ENCODE results near the gene PKLR.
"Not testable (repeated sequence)": the region's sequence is repeated elsewhere in the genome, so short reads cannot be mapped to it uniquely, and the experiment has no call there.

PKLR gene

DNA sequence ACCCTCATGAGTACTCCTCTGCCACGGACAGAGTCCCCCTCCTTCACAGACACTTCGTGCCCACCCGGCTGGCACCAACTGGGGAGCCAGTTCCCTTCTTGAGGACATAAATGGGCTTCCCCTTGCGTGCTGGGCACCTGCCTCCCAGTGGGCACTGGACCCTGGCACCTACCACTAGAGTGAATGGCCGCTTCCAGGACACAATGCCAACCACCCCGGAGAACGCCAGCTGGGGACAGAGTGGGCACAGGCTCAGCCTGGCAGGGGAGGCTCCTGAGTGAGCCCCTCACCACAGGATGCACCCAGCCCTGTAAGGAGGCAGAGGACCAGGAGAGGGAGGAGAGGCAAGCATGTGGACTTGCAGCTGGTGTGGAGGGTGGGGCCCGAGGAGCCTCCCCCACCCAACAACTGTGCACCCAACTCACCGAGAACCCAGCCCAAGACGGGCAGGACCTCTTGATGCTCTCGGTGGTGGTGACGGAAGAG is 47.0 kb downstream of the PKLR start:
- no peak for DNase-seq

DNA sequence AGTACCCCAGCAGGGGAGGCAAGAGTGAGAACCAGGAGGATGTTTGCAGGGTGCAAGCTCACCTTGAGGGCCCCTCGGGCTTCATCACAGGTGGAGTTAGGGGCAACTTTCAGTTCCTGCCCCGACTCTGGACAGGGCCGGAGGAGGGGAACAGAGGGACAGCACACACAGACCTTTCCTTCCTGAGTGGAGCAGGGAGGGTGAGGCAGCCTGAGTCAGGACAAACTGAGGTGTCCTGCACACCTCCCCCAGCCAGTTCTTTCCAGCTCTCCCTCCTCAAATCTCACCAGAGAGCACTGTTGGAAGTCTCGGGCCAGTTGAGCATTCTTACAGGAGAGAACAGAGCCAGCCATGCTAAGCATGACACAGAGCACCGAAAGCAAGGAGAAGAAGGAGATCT is 47.4 kb downstream of the PKLR start:
- no peak for DNase-seq

DNA sequence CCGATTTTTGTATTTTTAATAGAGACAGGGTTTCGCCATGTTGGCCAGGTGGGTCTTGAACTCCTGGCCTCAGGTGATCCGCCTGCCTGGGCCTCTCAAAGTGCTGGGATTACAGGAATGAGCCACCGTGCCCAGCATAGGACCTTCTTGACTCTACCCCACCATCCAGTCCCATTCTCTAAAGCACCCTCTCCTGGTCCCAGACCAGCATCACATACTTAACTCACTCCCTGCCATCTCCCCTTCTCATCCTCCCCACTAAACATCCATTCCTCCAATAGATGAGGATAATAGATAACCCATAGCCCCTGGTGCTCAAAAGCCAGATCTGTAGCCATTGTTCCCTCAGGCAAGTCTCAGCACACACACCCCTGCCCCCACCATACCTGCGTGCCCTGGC is 48.0 kb downstream of the PKLR start:
- DNase-seq, result no peak

DNA sequence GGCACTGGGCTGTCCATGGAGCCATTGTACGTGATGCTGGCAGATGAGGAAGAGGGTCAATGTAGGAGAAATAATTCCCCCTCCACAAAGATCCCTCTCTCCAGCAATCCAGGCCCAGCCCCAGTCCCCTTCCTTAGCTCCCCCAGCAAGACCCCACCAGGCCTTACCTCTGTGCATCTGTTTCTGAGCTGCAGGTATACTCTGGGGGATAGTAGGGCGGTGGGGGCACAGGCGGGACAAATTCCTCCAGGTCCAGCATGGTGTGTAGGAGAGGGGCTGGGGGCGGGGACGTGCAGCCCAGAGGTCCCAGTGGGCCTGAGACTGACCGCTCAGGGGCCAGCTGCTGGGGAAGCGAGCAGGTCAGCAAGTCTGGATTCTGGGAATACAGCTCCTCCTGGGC is 49.7 kb downstream of the PKLR start:
- no peak for DNase-seq

DNA sequence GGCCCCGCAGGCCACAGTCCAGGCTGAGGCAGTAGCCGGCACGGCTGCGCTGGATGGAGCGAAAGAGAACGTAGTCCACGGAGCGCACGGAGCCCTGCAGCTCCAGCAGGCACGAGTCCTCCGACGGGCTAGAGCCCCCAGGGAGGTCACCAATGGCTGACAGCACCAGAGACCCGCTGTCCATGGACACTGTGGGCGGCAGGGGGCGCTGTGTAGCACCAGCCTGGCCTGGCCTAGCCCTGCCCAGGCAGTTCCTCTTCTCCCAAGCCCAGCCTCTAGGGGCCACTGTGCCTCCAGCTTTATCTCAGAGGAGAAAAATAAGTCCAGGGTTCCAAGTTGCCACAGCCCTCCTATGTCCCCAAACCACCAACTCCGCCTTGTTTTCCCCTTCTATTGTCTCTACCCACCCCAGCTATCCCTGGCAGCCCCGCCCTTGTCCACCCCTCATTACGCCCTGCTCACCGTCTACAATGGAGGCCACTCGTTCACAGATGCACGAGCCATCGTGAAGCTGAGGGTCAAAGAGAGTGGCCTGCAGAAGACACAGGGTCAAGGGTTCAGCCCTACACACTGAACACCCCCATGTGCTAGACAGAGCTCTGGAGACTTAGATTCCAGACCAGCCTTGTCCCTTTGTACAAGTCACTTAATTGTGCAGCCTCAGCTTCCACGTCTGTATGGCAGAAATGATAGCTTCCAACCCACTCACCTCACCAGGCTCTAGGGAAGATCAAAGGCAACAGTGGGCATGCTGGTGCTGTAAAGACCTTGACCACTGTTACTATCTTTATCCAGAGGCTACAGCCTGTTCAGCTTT is 50.4 kb downstream of the PKLR start:
- DNase-seq, result peak; percentile 99

DNA sequence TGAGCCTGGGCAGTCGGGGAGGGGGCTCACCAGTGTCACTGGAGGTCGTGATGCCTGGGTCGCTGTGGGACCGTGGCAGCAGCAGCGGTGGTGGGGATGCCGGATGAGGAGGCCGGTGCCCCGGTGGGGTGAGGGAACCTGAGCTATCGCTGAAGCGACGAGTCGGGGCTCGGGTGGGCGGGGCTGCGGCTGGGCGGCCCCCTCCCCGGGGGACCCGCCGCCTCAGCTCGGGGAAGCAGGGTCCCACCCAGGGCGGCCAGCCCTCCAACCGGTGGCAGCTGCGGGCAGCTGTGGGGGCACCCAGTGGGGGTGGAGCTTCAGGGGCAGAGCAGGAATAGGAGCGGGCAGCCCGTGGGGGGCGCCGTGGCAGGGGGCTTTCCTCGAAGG is 51.0 kb downstream of the PKLR start:
- DNase-seq, result no peak

DNA sequence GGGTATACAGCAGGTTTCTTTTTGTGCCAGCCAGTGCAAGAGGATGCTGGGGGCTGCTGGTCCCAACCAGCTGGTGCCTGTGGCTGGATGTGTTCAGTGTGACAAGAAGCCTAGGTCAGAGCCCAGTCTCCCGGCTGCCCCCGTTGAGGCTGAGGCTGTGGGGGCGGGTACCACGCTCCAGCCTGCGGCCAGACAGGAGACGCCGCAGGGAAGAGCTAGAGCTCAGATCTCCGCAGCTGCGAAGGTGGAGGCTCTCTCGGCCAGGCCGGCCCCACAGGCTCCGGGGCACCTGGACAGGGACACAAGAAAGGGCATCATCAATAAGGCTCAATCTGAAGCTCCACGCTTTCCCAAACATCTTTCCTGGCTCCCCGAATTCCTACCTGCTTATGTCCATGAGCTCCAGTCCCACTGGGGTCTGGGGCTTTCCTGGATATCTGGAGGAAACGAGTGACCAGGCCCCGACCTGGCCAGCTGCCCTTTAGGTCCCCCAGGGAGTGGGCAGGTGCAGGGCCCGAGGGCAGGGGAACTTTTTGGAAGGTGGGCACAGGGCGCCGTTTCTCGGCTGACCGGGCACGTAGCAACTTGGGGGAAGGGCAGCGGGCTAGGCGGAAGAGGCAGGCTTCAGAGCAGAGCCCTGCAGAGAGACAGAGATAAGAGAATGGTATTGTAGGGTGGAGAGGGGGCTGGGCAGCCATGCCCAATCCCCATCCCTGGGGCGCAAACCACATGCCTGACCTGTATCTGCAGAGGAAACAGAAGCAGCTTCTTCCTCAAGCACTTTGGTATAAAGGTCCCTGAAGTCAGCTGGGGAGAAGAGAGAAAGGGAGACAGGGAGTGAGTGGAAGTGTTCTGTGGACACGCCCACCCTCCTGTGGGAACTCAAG is 53.3 kb downstream of the PKLR start:
- DNase-seq, result no peak

DNA sequence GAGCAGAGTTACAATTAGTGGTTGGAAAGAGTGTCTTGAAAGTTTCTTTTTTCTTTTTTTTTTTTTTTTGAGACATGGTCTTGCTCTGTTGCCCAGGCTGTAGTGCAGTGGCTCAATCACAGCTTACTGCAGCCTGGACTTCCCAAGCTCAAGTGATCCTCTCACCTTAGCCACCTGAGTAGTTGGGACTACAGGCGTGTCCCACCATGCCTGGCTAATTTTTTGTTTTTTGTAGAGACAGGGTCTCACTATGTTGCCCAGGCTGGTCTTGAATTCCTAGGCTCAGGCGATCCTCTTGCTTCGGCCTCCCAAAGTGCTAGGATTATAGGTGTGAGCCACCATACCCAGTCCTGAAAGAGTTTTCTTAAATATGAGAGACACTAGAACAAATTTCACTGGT is 54.4 kb downstream of the PKLR start:
- not testable (repeated sequence) for DNase-seq

DNA sequence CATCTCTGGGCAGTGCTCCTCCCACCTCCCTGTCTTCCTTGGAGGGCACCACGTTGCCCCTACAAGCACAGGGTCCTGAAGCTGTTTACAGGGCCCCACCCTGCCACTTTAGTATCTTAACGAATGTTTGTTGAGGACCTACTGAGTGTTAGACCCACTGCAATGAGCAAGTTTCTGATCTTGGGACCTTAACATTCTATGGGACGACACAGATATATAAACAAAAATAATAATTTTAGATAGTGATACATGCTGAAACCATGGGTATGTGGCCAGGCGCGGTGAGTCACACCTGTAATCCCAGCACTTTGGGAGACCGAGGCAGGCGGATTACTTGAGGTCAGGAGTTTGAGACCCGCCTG is 56.1 kb downstream of the PKLR start:
- no peak for DNase-seq

DNA sequence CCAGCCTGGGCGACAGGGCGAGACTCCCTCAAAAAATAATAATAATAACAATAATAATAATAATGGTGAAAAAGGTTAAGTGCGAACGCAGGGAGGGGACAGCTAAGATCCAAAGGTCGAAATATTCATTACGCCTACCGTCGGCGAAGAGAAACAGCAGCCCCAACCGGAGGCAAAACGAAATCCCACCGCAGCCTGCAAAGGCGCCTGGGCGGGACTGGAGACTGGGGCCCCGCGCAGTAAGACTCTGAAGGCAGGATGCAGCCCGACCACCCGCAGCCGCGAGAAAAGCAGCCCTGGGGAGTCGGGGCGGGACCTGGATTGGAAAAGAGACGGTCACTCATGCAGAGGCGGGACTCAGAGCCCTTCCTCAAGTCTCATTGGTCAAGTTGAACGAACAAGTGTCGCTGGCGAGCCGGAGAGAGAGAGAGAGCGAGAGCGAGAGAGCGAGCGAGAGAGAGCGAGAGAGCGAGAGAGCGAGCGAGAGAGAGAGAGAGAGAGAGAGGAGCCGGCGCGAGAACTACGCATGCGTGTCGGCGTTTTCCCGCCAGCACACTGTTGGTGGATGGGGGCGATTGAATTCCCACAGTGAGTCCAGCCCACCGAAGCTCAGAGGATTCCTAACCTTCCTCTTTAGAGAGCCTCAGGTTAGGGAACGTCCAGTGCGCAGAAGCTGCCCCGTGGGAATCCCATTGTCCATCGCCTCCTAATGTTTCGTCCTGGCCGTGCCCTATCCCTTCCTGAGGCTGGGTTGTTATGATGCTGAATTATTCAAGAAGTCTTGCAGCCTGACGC is 56.7 kb downstream of the PKLR start:
- peak; percentile 96 for DNase-seq

DNA sequence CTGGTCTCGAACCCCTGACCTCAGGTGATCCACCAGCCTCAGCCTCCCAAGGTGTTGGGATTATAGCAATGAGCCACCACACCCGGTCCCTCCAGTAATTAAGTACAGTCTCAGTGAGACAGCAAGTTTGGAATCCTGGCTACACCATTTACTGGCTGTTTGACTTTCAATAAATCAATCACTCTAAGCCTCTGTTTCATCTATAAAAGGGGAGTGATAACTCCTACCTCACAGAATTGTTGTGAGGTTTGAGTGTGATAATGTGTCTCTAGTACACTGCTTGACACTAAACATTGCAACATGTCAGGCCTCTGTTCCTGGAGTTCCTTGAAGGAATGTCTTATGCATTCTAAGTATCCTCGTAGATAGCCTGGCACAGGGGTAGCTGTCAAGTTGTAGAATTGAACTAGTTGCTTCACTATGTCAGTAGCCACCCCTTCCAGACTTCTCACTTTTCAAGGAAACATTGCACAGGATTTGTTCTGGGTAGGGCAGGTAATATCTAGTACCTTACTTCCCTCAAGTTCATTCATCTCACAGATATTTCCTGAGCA is 58.4 kb downstream of the PKLR start:
- no peak for DNase-seq

DNA sequence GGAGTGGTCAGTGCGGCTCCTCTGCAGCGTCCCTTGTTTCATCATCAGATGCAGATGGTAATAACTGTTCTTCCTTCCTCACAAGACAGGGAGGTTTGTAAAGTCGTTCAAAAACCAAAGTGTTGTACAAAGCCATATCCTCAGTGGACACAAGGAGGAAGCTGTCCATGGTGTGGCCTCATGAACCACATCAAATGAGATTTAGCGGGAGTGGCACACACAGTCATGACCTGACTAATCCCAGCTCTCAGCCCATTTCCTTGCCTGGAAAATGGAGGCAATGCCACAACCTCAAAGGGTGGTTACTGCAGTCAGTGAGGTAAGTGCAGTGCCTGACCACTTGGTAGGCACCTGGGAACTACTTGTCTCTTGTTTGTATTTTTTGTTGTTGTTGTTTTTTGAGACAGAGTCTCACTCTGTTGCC is 59.4 kb downstream of the PKLR start:
- no peak for DNase-seq

DNA sequence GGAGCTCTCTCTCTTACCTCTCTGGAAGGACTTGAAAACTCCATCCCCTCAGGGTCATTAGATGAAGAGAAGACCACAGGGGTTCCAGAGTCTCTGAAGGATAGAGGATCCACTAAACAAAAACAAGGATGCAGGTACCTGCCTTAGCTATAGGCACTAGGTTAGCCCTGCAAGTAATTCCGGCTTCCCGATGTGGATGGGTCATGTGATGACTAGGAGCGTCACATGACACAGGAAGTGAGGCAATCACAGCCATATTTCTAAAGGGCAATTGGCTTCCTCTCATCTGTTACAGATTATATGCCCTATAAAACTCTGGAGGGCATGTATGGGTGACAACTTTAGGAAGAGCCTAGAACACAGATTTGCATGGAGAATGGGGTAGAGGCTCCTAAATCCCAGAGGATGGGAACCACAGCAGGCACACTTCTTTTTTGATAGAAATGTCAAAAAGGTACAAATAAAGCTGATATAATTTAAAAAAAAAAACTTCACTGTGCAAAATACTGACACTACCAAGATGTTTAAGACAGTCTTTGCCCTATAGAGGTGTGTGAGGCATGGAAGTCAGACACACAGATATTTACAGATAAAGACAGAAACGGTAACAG is 60.1 kb downstream of the PKLR start:
- DNase-seq, result peak; percentile 87
